H7 (cell line): Measurements from ENCODE around the gene PRSS57. TPM values are rescaled to one million over a fixed set of nuclear protein-coding genes. Genes with fewer than 3 reads are reported as not detected.
"Not testable (repeated sequence)": the region's sequence is repeated elsewhere in the genome, so short reads cannot be mapped to it uniquely, and the experiment has no call there.

ENCODE experiments used
- DNase-seq: peaks from one replicate; pipeline ENCODE4 v3.0.0; 2012
- H3K27me3 ChIP-seq: 2 replicates; pipeline ENCODE4 v1.6.0; 2011; ENCODE audit warnings: mild to moderate bottlenecking, low read length; ENCODE audit not compliant: control insufficient read depth, insufficient read depth
- H3K36me3 ChIP-seq: replicated peaks from 2 replicates; pipeline ENCODE4 v1.5.1; 2011; ENCODE audit warnings: low read length; ENCODE audit not compliant: control insufficient read depth, insufficient read depth
- H3K4me3 ChIP-seq: 2 replicates; pipeline ENCODE4 v1.5.1; 2011; ENCODE audit warnings: low read depth, mild to moderate bottlenecking, control low read depth, low read length, moderate library complexity; ENCODE audit not compliant: insufficient read depth
- total RNA-seq: library from RNA; depleted of rRNA; stranded (reverse); fragments of >200 nt; shearing (Covaris generic); gene quantifications from 2 replicates; pipeline ENCODE4 v1.2.3, GENCODE V29; 2014

The PRSS57 gene
- total RNA-seq, 1 experiment from 2014 or later, result not detected

GRCh38 chr19:710767-711166, 15.5 kb upstream of the PRSS57 start:
- H3K36me3 ChIP-seq, result no peaks in the 10 kb centered on the region
- peaks cover 4% of the 10 kb centered on the region; the same call in 1 of the 2 replicates for H3K27me3 ChIP-seq
- H3K4me3 ChIP-seq, result no peak overlapping the region
- DNase-seq, result peak; percentile 39

DNA sequence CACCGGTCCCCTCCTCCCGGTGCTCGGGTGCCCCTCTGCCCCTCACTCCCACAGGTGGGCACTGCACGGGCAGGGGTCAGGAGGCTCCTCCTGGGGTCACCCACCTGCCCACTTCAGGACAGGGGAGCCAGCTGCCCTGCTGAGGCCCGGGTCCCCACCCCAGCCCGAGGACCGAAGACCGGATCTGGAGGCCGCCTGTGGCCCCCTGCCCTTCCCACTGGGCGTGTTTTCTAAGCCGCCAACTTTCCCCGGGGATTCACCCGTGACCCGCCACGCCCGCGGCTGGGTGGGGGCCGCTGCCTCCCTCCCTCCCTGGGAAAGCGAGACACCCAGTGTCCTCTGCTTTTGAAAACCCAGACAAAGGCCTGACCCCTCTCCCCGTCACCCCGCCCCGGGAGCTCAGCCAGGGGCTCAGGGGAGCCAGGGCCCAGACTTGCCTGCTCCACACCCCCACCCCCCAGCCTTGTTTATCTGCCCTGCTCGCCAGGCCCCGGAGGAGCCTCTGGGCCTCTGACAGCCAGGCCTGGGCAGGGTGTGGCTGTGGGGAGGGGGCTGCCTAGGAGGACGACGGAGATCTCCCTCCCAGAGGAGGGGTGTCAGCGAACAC, 14.8 kb upstream of the PRSS57 start:
- DNase-seq, result peak; percentile 59
- H3K36me3 ChIP-seq, result no peaks in the 10 kb centered on the region

GRCh38 chr19:709196-709964, 14.1 kb upstream of the PRSS57 start:
- DNase-seq, result peak; percentile 77
- Histone ChIP-seq H3K36me3 (no peaks in the 10 kb centered on the region), H3K27me3 (peaks cover 4% of the 10 kb centered on the region; the same call in 1 of the 2 replicates), H3K4me3 (peak overlapping the region; percentile 57)

More for the DNA sequence above, 14.8 kb upstream of the PRSS57 start:
- Histone ChIP-seq H3K27me3 (peaks cover 4% of the 10 kb centered on the region; the same call in 1 of the 2 replicates), H3K4me3 (peak overlapping the region; percentile 57)

- Histone ChIP-seq H3K36me3 (no peaks in the 10 kb centered on the region), H3K27me3 (peaks cover 6% of the 10 kb centered on the region; the same call in 1 of the 2 replicates), H3K4me3 (peak within 1 kb of the TSS; percentile 57)
- DNase-seq, result peak; percentile 90
Measured at GRCh38 chr19:708154-709143, 13.2 kb upstream of the PRSS57 start, which contains the start of gene PALM. PALM (plus strand) TSS chr19:708935; CDS start chr19:709147, 212 bp downstream.

GRCh38 chr19:704447-704741, 9.1 kb upstream of the PRSS57 start:
- H3K36me3 ChIP-seq, result no peaks in the 10 kb centered on the region
- no peak for DNase-seq
- H3K27me3 ChIP-seq, result peaks cover 2% of the 10 kb centered on the region; the same call in 1 of the 2 replicates
- peak overlapping the region; percentile 53 for H3K4me3 ChIP-seq

- Histone ChIP-seq H3K4me3 (peak overlapping the region; percentile 53), H3K27me3 (peaks cover 2% of the 10 kb centered on the region; the same call in 1 of the 2 replicates), H3K36me3 (no peaks in the 10 kb centered on the region)
- DNase-seq, result peak; percentile 100
Measured at GRCh38 chr19:703651-704446, 8.6 kb upstream of the PRSS57 start.

GRCh38 chr19:703329-703650, 8.0 kb upstream of the PRSS57 start:
- Histone ChIP-seq H3K27me3 (peaks cover 2% of the 10 kb centered on the region; the same call in 1 of the 2 replicates), H3K36me3 (no peaks in the 10 kb centered on the region), H3K4me3 (peak overlapping the region; percentile 25)
- DNase-seq, result no peak

- not testable (repeated sequence) for H3K27me3 ChIP-seq, DNase-seq, H3K4me3 ChIP-seq, H3K36me3 ChIP-seq
Measured at GRCh38 chr19:702847-703246, 7.6 kb upstream of the PRSS57 start.

DNA sequence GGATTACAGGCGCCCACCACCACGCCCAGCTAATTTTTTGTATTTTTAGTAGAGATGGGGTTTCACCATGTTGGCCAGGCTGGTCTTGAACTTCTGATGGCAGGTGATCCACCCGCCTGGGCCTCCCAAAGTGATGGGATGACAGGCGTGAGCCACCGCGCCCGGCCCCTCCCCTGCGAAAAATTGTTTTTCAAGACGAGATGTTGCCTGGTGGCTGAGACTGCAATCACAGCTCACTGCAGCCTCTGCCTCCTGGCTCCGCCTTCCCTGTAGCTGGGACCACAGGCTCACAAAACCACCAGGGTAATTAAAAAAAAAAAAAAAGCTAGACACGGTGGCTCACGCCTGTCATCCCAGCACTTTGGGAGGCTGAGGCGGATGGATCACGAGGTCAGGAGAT, 4.6 kb upstream of the PRSS57 start:
- not testable (repeated sequence) for DNase-seq, H3K4me3 ChIP-seq, H3K36me3 ChIP-seq, H3K27me3 ChIP-seq

DNA sequence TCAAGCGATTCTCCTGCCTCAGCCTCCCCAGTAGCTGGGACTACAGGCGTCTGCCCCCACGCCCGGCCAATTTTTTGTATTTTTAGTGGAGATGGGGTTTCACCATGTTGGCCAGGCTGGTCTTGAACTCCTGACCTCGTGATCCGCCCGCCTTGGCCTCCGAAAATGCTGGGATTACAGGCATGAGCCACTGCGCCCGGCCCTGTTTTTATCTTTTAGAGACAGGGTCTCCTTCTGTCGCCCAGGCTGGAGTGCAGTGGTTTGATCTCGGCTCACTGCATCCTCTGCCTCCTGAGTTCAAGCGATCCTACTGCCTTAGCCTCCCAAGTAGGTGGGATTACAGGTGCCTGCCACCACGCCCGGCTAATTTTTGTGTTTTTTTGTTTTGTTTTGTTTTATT, 3.3 kb upstream of the PRSS57 start:
- DNase-seq, H3K27me3 ChIP-seq, H3K36me3 ChIP-seq, H3K4me3 ChIP-seq: not testable (repeated sequence)

GRCh38 chr19:694481-695351, 536 bp downstream of the PRSS57 start:
- Histone ChIP-seq H3K27me3 (no peaks in the 10 kb centered on the region), H3K36me3 (no peaks in the 10 kb centered on the region), H3K4me3 (no peak overlapping the region)
- DNase-seq, result peak; percentile 64

GRCh38 chr19:690203-690602, 5.0 kb downstream of the PRSS57 start:
- no peak overlapping the region for H3K4me3 ChIP-seq
- no peak for DNase-seq
- no peaks in the 10 kb centered on the region for H3K27me3 ChIP-seq
- no peaks in the 10 kb centered on the region for H3K36me3 ChIP-seq

DNA sequence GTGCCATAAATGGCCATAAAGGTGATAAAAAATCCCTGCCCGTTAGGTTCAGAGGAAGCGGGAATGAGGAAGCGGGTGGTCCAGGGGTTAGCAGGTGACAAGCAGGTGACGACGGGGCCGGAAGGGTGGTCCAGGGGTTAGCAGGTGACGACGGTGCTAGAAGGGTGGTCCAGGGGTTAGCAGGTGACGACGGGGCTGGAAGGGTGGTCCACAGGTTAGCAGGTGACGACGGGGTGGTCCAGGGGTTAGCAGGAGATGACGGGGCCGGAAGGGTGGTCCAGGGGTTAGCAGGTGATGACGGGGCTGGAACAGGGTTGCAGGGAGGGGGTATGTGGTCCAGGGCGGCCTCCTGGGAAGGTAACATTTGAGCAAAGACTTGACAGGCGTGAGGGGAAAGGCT, 6.3 kb downstream of the PRSS57 start:
- no peak for DNase-seq
- H3K4me3 ChIP-seq, result no peak overlapping the region
- no peaks in the 10 kb centered on the region for H3K27me3 ChIP-seq
- no peaks in the 10 kb centered on the region for H3K36me3 ChIP-seq
